CD4-positive, alpha-beta T cell treated with Interleukin-6 at 100 ng/mL for 8 hours (primary cell): ENCODE data around the gene EFNA4.

Source experiments
- DNase-seq: peaks from one replicate; pipeline ENCODE4 v3.0.0-alpha.2; 2020; ENCODE audit warnings: mixed read lengths, low spot score

The EFNA4 gene

GRCh38 chr1:155063550-155064110, at the start of gene EFNA4:
TSS of gene EFNA4 (plus strand) at chr1:155063740. CDS start at chr1:155063824, 84 bp downstream.
- peak; percentile 87 for DNase-seq

DNA sequence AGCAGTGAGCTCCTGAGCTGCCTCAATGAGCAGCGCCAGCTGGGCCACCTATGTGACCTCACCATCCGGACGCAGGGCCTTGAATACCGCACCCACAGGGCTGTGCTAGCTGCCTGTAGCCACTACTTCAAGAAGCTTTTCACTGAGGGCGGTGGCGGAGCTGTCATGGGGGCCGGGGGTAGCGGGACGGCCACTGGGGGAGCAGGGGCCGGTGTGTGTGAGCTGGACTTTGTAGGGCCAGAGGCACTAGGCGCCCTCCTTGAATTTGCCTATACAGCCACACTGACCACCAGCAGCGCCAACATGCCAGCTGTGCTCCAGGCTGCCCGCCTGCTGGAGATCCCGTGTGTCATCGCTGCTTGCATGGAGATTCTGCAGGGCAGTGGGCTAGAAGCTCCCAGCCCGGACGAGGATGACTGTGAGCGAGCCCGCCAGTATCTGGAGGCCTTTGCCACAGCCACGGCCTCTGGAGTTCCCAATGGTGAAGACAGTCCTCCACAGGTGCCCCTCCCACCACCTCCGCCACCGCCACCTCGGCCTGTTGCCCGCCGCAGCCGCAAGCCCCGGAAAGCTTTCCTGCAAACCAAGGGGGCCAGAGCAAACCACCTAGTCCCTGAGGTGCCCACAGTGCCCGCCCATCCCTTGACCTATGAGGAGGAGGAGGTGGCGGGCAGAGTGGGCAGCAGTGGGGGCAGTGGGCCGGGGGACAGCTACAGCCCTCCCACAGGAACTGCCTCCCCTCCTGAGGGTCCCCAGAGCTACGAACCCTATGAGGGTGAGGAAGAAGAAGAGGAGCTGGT, 48.6 kb upstream of the EFNA4 start:
- no peak for DNase-seq

DNA sequence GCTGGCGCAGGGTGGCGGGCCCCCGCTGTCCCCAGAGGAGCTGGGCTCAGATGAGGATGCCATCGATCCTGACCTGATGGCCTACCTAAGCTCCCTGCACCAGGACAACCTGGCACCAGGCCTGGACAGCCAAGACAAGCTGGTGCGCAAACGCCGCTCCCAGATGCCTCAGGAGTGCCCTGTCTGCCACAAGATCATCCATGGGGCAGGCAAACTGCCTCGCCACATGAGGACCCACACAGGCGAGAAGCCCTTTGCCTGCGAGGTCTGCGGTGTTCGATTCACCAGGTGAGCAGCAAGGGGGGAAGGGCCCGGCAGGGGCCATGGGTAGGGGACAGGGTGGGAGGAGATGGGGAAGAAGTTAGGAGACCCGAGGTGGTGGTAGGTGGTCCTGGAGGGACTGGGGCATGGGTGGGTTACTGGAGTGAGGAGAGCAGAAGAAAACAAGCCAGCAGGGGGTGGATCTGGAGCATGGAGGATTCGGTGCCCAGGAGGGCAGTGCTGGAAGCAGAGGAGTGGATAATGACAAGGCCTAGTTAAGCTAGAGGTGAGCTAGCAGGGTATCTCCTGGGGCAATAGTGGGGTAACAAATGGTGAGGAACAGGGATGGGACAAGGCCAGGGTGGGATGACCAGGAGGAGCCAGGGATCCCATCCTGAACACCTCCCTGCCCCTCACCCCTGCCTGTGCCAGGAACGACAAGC, 47.9 kb upstream of the EFNA4 start:
- no peak for DNase-seq

DNA sequence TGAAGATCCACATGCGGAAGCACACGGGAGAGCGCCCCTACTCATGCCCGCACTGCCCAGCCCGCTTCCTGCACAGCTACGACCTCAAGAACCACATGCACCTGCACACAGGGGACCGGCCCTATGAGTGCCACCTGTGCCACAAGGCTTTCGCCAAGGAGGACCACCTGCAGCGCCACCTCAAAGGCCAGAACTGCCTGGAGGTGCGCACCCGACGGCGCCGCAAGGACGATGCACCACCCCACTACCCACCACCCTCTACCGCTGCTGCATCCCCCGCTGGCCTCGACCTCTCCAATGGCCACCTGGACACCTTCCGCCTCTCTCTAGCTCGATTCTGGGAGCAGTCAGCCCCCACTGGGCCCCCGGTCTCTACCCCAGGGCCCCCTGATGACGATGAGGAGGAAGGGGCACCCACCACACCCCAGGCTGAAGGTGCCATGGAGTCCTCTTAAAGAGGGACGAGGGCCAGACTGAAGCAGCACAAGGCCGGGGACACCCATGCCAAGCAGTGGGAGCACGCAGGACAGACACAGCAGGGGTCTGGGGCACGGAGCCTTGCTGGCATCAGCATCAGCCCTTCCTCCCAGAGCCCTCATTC, 47.2 kb upstream of the EFNA4 start:
- DNase-seq: peak; percentile 32

- DNase-seq: peak; percentile 90
These were observed 46.2 kb upstream of the EFNA4 start for GRCh38 chr1:155017041-155017945.

DNA sequence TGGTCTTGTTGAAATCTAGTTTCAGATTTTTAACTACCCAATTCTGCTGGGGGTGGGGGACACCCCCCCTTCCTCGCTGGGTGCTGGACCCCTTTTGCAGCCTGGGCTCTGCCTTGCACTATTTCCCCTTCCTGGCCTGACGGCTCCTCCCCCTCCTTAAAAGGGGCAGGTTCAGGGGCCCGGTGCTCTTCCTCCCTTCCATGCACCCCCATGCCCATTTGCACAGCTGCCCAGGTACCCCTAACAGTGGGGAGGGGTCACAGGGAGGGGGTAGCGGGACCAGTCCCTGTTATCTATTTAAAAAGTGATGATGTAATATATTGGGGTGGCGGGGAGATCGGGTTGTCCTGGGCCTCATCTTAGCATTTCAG, 45.6 kb upstream of the EFNA4 start:
- DNase-seq: no peak

DNA sequence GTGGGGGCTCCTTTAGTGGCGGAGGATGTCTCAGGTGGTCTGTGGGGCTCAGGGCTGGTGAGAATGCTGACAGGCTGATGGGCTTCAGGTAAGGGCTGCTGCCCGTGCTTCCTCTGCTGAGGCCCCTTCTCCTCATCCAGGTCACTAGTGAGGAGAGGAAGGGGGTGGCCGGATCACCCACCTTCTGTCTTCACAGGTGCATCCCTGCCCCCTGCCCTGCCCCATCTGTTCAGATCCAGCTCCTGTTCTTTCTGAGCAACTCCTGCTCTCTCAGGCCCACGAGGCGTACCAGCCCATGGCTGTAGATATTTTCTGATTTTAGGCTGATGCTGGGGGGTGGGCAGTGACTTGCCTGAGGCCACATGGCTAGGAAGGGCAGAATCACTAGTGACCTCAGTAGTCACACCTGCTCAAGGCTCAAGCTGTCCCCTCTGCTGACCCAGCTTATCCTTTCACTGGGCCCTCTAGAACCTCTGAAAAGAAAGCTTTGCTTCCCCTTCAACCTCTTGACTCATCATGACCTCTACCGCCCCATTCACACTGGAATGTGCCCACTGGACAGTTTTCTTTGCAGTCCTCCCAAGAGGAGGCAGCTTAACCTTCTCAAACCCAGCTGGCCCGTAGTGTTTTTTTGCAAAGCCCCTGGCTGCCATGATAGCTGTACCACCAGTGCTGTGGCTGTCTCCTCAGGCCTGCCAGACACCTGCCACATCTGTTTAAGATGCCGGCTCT, 44.8 kb upstream of the EFNA4 start:
- DNase-seq: no peak

DNA sequence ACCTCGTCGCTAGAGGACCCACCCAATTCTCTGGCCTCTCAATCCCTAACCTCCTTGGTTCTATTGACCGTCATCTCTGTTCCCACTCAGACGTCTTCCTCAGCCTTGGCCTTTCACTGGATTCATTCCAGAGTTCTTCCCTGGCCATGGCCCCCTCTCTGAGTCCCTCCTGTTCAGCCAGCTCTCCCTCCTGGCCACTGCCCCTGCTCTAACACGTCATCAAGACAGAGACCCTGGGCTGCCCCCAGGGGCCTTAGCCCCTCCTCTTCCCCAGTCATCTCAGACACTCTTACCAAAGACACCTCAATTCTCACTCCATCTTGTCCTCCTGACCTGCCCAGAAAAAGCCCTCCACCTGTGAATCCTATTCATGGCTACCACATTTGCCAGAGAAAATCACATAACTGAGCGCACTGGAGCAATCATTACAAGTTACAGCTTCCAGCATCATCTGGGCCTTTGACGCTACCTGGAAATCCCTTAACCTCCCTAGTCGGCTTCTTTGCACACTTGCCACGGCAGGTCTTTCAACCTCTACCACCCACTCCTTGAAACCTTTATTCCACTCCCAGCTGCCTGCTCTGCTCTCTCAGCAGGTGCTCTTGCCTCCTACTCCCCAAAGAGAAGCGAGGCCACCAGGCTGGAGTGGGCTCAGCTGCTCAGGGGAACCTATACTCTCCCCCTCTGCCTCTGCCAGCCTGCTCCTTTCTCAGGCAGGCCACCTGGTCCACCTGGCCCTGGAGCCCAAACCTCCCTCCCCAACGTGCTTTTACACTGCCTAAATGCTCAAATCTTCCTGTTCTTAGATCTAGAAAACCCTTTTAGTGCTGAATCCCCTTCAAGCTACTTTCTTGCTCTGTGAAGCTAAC, 43.9 kb upstream of the EFNA4 start:
- DNase-seq: no peak

GRCh38 chr1:155022136-155022926, 41.2 kb upstream of the EFNA4 start:
- no peak for DNase-seq

- no peak for DNase-seq
These were observed 40.7 kb upstream of the EFNA4 start for GRCh38 chr1:155022927-155023236.

- no peak for DNase-seq
These were observed 39.9 kb upstream of the EFNA4 start for GRCh38 chr1:155023627-155024026.

GRCh38 chr1:155024315-155024714, 39.2 kb upstream of the EFNA4 start:
- DNase-seq: no peak

DNA sequence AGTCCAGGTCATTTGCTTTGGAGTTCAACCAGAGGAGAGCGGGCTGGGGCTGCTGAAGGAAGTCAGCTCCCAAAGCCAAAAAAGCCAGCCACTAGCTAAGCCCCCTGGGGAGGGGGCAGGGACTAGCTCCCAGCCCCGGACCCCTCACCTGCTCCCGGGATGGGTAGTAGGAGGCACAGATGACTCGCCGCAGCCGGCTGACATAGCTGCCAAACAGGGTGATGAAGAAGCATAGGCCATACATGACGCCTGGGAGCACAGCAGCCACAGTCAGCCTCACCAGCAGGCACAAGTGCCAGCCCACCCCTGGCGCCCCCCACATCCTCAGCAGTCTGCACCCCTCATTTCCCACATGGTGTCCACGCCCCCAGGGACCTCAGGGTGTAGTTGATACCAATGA, 37.4 kb upstream of the EFNA4 start:
- no peak for DNase-seq

DNA sequence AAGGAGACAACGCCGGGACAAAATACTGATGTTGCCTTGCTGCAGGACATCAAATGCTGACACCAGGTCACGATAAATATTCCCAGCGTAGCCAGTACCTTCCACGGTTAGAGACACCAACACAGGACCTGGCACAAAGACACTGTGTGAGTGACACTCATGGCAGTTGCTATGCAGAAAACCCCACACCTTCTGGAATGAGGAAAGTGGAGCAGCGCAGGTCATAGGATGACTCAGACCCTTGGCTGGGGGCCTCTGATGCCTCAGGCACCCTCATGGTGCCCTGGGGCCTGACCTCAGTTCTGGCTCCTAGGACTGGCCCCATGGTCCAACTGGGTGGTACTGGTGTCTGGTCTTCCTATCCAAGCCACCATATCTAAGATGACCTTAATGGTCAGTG, 37.0 kb upstream of the EFNA4 start:
- no peak for DNase-seq

DNA sequence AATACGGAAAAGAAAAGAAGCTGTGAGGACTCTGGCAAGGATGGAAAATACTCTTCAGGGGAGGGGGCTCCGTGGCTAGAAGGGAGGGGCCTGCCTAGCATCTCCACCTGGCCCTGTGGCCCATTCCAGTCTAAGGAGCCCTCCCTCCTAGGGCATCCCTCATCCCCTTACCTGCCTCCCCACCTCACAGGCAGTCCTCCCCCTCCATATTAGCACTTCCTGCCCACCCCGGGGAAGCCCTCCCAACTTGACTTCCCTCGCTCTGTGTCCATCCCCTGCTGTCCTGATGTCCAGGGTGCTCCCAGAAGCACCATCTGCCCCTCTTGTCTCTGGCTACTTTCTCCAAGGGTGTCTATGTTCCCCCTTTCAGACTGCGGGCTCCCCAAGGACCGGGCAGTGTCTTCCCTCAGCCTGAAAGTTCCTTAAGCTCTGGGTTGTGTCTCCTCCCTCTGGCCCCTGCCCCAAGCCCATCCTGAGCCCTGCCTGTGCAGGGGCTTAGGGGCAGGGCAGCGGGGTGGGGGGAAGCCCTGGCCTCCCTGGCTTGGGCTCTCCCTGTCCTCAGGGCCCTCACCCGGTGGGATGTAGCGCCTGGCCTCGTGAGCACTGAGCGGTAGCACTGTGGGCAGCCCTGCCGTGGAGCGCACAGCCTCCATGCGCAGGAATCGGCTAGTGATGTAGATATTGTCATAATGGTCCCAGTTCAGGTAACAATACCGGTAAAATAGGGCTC, 33.9 kb upstream of the EFNA4 start:
- DNase-seq: no peak

DNA sequence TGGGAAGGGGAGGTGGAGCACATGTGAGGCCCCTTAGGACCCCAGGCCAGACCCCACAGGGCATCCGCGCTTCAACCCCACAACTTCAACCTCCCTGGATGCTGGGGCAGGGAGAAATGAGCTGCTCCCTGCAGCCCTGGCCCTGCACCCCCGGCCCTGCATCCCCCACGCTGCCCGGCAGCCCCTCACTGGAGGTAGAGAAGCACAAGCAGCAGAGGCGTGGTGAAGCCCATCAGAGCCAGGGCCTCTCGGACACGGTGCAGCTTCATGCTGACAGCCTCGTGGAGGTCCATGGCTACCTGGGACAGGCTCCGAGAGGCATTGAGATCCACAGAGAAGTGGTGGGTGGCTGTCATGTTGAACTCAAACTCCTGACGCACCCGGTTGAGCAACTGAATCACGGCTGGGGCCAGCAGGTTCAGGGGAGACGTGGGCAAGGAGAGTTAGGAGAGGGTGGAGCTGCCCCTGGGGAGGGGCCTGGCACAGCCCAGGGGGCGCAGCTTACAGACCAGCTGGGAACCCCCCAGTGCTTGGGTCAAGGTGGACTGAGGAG, 33.2 kb upstream of the EFNA4 start:
- no peak for DNase-seq

- DNase-seq: no peak
These were observed 32.6 kb upstream of the EFNA4 start for GRCh38 chr1:155030899-155031298.

GRCh38 chr1:155032886-155033285, 30.7 kb upstream of the EFNA4 start:
- no peak for DNase-seq
